ENCODE data around the gene LMAN2. TPM values are rescaled to one million over a fixed set of nuclear protein-coding genes. Genes with fewer than 3 reads are reported as not detected.

LMAN2 gene
- total RNA-seq, 3 donors from 2014 or later, result 91.9 to 150 (median 139) TPM

DNA sequence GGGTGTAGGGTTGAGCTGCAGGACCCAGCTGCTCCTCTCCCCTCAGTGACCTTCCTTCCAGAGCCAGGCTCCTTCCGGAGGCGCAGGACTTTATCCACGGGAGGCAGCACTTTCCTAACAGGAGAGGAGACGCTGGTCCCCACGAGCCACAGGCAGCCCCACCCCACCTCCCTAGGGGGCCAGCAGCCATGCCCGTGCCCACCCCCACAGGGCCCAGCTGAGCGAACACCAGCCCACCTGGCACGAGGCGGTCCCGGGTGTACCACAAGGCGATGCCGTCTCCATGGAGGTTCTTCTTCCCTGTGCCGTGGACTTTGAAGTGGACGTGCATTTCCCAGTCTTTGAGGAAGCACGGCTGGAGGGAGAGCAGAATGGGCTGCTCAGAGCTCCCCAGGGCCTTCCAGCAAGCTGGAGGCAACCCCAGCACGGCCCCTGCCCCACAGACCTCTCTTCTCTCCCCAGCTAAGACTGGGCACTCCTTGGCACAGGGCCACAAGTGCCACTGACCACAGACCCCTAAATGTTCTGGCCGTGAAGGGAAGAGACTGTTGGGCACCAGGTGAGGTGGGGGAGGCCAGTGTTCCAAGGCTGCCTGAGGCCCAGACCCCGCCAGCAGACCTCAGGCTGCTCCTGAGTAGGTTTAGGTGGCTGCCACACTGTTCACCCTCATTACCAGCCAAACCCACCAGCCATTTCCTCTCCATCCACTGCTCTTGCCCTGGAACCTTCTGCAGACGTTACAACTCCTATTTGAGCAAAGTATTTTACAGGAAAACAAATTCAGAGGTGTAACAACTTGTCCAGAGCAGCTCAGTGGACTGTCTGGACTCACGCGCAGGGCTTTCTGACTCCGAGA is 13.0 kb downstream of the LMAN2 start:
- Histone ChIP-seq H3K9me3 (no peaks in the 10 kb centered on the region), H3K36me3 (ENCODE audit: low read depth) (peaks cover 8% of the 10 kb centered on the region), H3K4me1 (ENCODE audit: low read depth) (no peaks in the 10 kb centered on the region), H3K4me3 (no peak overlapping the region)
- DNase-seq (peak in 1 of 3 donors; percentile 18), ATAC-seq (no peak)
- no peak for TF ChIP-seq CTCF (IDR thresholded peaks at IDR 0.05)
- intact Hi-C loops (cut with DNase I, micrococcal nuclease), result no loop called here

- no peak for TF ChIP-seq CTCF (IDR thresholded peaks at IDR 0.05)
- no peak overlapping the region for H3K4me3 ChIP-seq
- intact Hi-C loops (cut with DNase I, micrococcal nuclease), result no loop called here
- peaks cover 8% of the 10 kb centered on the region for H3K36me3 ChIP-seq (ENCODE audit: low read depth)
- peak in 1 of 3 donors; percentile 26 for DNase-seq
- no peaks in the 10 kb centered on the region for H3K4me1 ChIP-seq (ENCODE audit: low read depth)
- H3K9me3 ChIP-seq, result no peaks in the 10 kb centered on the region
- no peak for ATAC-seq
Measured at GRCh38 chr5:177336603-177337494, 14.6 kb downstream of the LMAN2 start.

- TF ChIP-seq CTCF (IDR thresholded peaks at IDR 0.05), result no peak
- DNase-seq (peak in 1 of 3 donors; percentile 40), ATAC-seq (peak; percentile 69)
Measured at GRCh38 chr5:177336112-177336511, 15.4 kb downstream of the LMAN2 start.

DNA sequence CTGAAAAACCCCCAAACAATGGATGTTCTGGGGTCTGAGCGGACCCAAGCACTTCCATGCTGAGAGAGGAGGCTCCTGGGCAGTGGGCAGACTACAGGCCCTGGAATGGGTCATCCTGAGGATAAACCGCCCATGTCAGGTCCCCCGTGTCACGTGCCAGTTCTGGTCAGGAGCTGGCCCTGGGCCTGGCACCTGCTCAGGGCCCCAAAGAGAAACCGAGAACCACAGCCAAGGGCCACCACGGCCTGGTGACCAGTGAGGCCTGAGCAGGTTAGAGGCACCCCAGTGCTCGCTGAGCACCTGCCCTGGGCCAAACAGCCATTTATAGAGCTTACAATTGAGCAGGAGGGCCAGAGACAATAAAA is 15.8 kb downstream of the LMAN2 start:
- ATAC-seq (no peak), DNase-seq (peak in 1 of 3 donors; percentile 18)
- Histone ChIP-seq H3K36me3 (ENCODE audit: low read depth) (peaks cover 8% of the 10 kb centered on the region), H3K9me3 (no peaks in the 10 kb centered on the region), H3K4me3 (no peak overlapping the region), H3K4me1 (ENCODE audit: low read depth) (no peaks in the 10 kb centered on the region)
- no peak for TF ChIP-seq CTCF (IDR thresholded peaks at IDR 0.05)
- intact Hi-C loops (cut with DNase I, micrococcal nuclease), result no loop called here

More at GRCh38 chr5:177336112-177336511, 15.4 kb downstream of the LMAN2 start:
- no peaks in the 10 kb centered on the region for H3K9me3 ChIP-seq
- intact Hi-C loops (cut with DNase I, micrococcal nuclease), result no loop called here
- peaks cover 8% of the 10 kb centered on the region for H3K36me3 ChIP-seq (ENCODE audit: low read depth)
- no peak overlapping the region for H3K4me3 ChIP-seq
- no peaks in the 10 kb centered on the region for H3K4me1 ChIP-seq (ENCODE audit: low read depth)

GRCh38 chr5:177334781-177335700 is 16.4 kb downstream of the LMAN2 start:
- DNase-seq (peak in 1 of 3 donors; percentile 14), ATAC-seq (no peak)
- no peaks in the 10 kb centered on the region for H3K4me1 ChIP-seq (ENCODE audit: low read depth)
- H3K4me3 ChIP-seq, result no peak overlapping the region
- no peaks in the 10 kb centered on the region for H3K9me3 ChIP-seq
- TF ChIP-seq CTCF (IDR thresholded peaks at IDR 0.05), result no peak
- H3K36me3 ChIP-seq (ENCODE audit: low read depth), result peaks cover 8% of the 10 kb centered on the region
- intact Hi-C loops (cut with DNase I, micrococcal nuclease), result no loop called here
